ENCODE results near the gene SERGEF.

Gene SERGEF

GRCh38 chr11:17743026-17743807, 269.6 kb downstream of the SERGEF start:
- no peak overlapping the region for H3K4me3 ChIP-seq (ENCODE audit: control insufficient read depth, low read depth, low read length)
- no peak for DNase-seq (ENCODE audit: low read depth)
- TF ChIP-seq CTCF (IDR thresholded peaks at IDR 0.05; ENCODE audit: control insufficient read depth, insufficient read depth, low read depth, low read length, missing control alignments): no peak

- H3K4me3 ChIP-seq (ENCODE audit: control insufficient read depth, low read depth, low read length): no peak overlapping the region
- no peak for DNase-seq (ENCODE audit: low read depth)
- TF ChIP-seq CTCF (IDR thresholded peaks at IDR 0.05; ENCODE audit: control insufficient read depth, insufficient read depth, low read depth, low read length, missing control alignments): no peak
These were observed 270.8 kb downstream of the SERGEF start for GRCh38 chr11:17742019-17742418.

GRCh38 chr11:17741487-17741886, 271.4 kb downstream of the SERGEF start:
- no peak overlapping the region for H3K4me3 ChIP-seq (ENCODE audit: control insufficient read depth, low read depth, low read length)
- no peak for TF ChIP-seq CTCF (IDR thresholded peaks at IDR 0.05; ENCODE audit: control insufficient read depth, insufficient read depth, low read depth, low read length, missing control alignments)
- DNase-seq (ENCODE audit: low read depth): no peak

GRCh38 chr11:17740649-17741235, 272.1 kb downstream of the SERGEF start:
- no peak for DNase-seq (ENCODE audit: low read depth)
- no peak overlapping the region for H3K4me3 ChIP-seq (ENCODE audit: control insufficient read depth, low read depth, low read length)
- TF ChIP-seq CTCF (IDR thresholded peaks at IDR 0.05; ENCODE audit: control insufficient read depth, insufficient read depth, low read depth, low read length, missing control alignments): no peak

- no peak overlapping the region for H3K4me3 ChIP-seq (ENCODE audit: control insufficient read depth, low read depth, low read length)
- no peak for TF ChIP-seq CTCF (IDR thresholded peaks at IDR 0.05; ENCODE audit: control insufficient read depth, insufficient read depth, low read depth, low read length, missing control alignments)
- DNase-seq (ENCODE audit: low read depth): no peak
These were observed 272.9 kb downstream of the SERGEF start for GRCh38 chr11:17739945-17740338.

GRCh38 chr11:17738151-17738973, 274.5 kb downstream of the SERGEF start:
- H3K4me3 ChIP-seq (ENCODE audit: control insufficient read depth, low read depth, low read length): no peak overlapping the region
- no peak for DNase-seq (ENCODE audit: low read depth)
- TF ChIP-seq CTCF (IDR thresholded peaks at IDR 0.05; ENCODE audit: control insufficient read depth, insufficient read depth, low read depth, low read length, missing control alignments): no peak
